Measurements from ENCODE around the gene HEPACAM2.

HEPACAM2 gene

DNA sequence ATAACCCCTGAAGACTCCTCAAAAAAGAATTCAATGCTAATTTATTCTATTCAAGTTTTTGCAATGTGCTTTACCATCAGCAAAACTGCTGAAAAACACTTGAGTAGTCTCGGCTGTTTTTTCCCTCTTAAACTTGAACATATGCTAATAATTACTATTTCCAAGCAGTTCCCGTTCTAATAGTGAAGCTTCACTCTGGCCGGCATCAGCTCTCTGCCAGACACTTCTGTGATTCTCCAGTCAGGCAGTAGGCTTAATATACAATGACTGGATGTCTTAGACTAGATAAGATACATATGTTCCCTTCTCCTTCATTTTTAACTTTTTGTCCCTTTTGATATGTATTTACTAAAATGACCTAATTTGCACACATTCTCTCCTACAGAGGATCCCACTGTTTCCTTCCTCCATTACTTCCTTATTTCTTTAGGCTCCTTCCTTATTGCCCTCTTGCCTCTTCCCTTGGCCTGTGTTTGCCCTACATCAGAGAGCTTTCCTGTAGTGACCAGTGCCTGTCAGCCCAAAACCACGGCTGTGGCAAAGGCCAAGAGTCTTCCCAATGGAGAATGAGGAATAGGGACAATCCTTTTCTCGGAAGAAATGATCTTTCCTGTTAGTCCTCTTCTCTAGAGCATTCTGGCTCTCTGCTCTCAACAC is 23.5 kb downstream of the HEPACAM2 start:
- no peak for DNase-seq

DNA sequence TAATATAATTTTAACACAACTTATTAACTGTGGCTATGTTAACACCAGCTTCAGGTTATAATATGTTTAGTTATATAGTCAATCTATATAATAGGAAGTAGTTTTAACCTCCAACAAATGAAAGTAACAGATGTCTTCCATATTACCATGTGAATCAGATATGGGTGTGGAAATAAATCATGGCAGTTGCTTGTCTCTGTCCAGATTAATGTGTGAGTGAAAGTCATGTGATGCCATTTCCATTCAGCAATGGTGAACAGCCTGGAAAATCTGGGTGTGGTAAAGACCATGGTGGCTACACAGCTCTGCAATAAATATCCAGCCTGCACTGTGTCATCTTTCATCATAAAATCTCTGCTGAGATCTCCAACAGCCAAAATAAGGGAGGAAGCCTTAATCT is 27.8 kb downstream of the HEPACAM2 start:
- no peak for DNase-seq

DNA sequence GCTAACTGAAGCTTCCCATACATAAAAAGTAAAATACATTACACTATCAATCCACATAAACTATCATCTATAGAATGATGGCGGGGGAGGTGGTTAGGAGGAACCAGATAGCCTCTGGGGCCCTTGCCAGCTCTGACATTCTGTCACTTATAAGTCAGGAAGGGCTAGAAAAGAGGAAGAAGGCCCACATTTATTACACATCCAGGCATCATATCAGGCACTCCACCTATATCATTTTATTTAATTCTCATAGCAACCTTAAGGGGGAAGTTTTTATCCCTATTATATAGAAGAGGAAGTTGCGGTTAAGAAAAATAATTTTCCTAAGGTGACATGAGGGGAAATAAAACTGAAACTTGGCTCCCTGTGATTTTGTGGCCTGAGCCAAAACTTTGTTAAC is 29.9 kb downstream of the HEPACAM2 start:
- DNase-seq: no peak

DNA sequence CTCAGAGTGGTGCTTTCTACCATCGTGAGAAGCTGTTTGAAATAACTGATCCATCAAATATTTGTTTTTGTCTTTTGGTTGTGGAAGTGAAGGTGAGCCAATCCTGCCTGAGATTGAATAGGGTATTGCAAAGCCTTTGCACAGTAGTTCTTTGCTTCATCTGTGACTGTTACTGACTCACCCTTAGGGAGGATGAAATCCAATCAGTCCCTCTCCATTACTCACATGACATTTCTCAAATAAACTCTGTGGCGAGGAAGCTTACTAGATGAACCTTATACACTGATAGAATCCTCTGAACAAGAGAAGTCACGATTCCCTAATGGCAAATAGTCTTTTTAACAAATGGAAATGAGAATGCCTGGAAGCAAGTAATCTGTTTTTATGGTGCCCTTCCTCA is 31.9 kb downstream of the HEPACAM2 start:
- no peak for DNase-seq

DNA sequence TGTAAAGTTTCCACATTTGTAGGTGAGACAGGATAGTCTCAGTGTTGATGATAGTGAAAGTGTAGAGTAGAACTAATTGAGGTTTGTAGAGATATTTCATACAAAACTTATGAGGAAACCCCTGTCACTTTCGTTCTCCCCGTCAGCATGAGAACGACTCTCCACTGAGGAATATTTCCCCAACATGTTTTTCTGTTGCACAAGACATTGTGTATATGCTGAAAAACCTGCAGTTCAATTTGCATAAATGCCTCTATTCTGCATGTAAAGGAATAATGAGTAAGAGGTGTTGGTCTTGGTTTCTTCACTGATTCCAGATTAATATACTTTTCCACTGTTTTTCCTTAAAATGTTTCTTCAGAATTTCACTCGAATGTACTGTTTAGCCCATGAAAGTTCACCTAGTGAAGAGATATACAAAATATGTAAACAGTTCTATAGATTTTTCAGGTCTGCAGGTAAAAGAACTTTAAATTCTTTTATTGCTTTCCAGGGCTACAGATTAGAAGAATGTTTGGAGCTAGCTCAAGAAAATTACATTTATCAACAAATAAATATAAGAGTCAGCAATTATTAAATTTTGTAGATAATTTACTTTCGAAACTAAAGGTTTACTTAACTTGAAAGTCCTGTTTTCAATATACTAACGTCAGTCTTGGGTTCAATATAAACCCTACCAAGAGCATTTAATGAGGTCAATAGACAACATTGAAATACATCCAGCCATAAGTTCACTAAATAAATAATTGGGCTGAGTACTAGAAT is 37.2 kb downstream of the HEPACAM2 start:
- no peak for DNase-seq

DNA sequence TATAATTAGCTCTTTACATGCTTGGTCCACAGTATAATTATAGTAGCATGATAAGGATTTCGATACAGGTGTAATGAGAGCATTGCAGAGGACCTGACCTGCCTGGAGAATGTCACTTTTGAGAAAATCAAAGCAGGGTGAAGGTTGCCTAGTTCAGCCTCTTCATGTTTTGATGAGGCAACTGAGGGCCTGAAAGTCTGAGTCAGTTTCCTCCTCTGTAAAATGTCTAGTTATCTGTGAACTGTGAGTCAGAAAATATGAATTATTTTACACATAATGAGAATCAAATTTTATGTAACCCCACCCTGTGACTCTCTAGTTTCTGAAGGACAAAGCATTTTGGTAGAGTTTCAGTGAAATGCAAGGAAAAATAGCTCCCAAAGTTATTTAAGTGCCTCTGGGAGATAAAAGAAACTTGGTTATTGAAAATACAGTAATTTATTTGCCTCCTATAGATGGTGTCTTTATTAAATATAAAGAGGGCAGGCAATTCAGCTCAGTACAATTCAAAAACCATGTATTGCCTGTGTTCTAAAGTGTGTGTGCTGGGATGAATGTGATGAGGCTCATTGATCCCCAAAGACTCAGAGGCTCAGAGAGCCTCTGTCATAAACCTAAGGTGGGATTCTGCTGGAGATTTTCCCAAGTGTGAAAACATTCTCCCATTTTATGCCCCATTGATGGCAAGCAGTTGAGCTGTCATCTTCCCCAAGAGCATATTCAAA is 40.8 kb downstream of the HEPACAM2 start:
- DNase-seq: no peak

DNA sequence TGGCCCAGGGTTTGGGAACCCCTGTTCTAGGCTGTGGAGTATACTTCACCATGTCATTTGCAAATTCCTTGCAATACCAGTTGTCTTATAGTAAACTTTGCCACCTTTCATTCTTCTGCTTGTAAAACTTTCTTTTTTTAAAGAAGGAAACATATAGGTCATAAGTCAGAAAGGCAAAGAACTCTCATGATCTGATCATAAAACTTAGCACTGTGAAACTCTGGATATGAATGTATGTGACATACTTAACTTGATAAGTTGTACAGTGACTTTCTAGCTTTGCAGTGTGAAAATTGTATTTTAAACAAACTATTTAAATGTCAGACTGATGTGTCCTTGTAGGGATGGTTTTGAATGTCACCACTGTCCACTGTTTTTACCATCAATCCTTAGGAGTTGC is 47.1 kb downstream of the HEPACAM2 start:
- no peak for DNase-seq

DNA sequence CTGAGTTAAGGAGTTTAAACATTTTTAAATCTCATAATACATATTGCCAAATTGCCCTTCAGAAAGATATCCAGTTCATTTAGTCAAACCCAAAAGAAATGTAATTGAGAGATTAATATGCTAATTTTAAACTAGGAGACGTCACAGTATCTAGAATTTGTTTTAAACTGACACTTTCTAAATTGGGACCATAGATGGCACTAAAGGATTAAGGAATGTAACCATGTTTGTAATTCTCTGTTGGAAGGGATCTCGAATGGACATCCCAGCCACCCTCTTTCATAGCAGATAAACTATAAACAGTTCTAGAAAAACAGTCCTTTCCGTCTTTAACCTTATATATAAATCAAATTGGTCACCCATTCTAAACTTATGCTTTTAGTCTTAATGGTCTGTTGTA is 48.1 kb downstream of the HEPACAM2 start:
- DNase-seq: no peak

DNA sequence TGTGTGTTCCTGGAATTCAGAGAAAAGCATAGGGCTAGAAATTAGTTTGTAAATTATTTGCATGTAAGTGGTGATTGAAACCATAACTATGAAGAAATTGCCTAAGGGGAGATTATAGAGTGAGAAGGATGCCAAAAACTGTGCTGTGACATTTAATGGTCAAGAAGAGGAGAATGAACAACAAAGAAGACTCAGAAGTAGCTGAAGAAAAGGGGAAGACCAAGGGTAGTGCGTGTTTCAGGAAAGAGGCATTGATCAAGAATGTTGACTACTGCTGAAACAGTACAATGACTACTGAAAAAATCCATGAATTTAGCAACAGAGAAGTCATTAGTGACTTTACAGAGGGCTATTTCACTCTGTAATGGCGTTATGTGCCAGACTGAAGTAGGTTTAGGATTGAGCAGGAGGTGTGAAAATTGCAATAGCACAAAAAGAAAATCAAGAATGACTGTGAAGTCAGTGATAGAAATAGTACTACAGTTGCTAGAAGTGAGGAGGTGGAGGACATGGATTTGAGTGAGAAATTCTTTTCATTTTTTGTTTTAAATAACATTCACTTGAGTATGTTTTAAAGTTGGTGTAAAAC is 49.2 kb downstream of the HEPACAM2 start:
- no peak for DNase-seq

DNA sequence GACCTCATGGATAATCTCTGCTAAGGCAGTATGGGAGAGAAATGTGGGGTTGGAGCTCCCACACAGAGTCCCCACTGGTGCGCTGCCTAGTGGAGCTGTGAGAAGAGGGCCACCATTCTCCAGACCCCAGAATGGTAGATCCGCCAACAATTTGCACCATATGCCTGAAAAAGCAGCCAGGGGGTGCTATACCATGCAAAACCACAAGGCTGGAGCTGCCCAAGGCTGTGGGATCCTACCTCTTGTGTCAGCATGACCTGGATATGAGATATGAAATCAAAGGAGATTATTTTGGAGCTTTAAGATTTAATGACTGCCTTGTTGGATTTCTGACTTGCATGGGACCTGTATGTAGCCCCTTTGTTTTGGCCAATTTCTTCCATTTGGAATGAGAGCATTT is 51.0 kb downstream of the HEPACAM2 start:
- no peak for DNase-seq

DNA sequence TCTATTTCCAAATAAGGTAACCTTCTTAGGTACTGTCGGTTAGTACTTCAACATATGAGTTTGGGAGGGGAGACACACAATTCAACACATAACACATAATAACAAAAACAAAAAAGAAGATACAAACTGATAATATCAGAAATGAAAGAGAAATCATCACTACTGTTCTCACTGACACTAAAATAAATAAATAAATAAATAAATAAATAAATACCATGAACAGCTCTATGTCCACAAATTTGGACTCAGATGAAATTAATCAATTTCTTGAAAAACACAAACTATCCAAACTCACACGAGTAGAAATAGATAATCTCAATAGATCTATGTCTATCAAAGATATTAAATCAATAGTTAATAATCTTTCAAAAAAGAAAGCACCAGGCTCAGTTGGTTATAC is 53.6 kb downstream of the HEPACAM2 start:
- DNase-seq: no peak

DNA sequence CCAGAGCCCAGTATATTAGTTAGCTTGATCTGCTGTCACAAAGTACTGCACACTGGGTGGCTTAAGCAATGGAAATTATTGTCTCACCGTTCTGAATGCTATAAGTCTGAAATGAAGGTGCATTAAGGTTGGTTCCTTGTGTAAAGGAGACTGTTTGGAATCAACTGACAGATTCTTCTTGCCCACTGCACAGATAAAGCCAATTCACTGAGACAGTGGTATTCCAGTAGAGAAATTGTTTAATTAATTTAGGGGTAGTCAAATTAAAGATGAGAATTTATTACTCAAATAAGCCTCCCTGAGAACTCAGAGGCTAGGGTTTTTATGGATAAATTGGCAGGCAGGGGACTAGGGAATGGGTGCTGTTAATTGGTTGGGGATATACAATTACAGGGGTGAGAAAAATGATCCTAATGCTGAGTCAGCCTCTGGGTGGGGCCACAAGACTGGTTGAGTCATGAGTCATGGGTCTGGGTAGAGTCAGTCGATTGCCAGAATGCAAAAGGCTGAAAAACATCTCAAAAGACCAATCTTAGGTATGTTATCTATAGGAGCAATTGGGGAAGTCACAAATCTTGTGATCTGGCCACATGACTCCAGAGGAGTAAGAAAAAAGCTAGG is 54.6 kb downstream of the HEPACAM2 start:
- DNase-seq: no peak

DNA sequence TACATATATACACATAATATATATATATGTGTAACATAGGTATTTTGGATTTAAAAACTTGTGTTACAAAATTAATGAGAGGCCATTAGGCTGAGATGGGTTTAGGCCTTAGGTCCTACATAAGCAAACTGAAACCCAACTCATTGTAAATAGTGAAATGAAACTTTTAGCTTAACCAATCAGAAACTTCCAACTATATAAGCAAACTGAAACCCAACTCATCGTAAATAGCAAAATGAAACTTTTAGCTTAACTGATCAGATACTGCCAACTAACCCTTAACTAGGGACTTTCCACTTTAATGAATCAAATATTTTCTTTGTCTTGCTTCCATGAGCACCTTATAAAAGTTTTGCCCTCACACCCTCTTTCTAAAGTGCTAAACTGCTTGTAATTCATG is 60.8 kb downstream of the HEPACAM2 start:
- no peak for DNase-seq

DNA sequence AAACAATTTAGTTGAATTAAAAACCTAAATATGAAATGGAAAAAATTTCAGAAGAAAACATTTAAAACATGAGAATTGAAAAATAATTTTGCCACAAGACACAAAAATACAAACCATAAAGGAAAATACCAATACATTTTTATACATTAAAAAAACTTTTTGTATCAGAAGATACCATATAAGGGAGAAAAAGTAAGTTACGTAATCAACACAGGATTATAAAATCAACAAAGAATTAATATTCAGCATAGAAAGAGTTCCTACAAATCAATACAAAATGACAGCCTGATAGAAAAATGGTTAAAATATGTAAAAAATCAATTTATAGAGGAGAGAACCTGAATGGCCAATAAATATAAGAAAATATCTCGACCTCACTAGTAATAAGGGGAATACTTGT is 61.5 kb downstream of the HEPACAM2 start:
- DNase-seq: no peak

DNA sequence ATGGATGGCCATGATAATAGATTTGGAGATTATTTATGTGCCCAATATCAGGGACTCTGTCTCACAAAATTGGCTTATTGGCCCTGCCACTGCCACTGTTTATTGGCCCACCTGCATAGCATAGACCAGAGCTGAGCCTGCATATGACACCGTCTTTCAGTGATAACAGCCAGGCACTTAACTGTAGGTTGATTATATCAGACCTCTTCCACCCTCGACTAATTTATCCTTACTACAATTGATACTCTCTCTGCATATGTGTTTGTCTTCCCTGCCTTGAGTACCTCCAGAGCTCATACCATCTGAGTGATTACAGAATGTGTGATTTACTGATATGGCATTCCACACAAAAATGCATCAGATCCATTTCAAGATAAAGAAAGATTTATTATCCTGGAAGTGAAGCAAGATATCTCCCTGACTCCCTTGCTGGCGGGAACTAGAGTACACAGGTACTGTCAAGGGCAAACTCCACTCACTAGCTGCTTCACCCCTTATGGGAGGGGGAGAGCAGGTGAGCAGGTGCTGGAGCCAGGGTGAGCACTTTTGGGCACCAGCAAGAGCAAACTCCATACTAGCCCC is 65.0 kb downstream of the HEPACAM2 start:
- no peak for DNase-seq

DNA sequence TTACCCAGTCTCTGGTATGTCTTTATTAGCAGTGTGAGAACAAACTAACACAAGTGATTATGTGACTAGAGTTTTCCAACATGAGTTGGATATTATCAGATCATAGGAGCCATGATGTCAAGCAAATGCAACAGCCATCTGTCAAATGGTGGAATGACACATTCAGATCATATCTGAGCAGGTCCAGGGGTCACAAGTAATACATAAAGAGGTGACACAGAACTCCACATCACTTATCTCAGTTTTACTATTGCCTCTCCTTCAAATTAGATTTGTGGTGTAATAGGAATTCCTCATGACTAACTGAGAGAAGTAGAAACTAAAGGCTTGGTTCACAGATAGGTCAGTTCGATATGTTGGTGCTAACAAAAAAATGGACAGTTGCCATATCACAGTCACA is 65.9 kb downstream of the HEPACAM2 start:
- DNase-seq: no peak

DNA sequence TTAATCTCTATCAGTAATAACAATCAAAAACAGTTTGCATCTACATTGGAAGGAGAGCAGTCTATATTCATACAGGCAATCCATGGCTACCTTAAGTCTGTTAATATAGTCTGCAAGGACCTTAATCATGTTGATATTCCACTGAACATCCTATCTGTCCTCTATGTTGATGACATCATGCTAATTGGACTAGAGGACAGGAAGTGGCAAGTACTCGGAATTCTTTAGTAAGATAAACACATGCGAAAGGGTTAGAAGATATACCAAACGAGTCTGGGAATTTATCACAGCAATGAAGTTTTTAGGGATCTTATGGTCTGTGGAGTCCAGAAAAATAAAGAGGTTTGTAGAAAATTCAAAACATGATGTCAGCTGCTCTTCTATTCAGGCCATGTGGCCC is 66.8 kb downstream of the HEPACAM2 start:
- DNase-seq: no peak

DNA sequence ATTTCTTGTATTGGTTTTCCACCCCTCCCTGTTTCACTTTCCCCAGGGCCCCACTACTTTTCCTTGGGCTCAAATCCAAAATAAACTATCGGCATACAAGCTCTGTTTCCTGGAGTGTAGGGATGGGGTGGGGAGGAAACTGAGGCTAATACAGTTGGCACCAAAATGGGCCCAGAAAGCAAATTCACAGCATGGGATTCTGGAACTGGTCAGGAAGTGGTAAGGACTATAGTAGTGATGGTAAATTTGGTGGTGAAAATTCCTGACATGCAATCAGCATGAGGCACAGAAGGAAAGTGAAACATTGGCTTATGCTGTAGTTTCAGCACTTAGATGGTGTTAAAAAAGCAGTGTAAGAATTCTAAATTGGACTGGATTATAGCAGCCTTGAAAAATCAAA is 69.4 kb downstream of the HEPACAM2 start:
- no peak for DNase-seq

DNA sequence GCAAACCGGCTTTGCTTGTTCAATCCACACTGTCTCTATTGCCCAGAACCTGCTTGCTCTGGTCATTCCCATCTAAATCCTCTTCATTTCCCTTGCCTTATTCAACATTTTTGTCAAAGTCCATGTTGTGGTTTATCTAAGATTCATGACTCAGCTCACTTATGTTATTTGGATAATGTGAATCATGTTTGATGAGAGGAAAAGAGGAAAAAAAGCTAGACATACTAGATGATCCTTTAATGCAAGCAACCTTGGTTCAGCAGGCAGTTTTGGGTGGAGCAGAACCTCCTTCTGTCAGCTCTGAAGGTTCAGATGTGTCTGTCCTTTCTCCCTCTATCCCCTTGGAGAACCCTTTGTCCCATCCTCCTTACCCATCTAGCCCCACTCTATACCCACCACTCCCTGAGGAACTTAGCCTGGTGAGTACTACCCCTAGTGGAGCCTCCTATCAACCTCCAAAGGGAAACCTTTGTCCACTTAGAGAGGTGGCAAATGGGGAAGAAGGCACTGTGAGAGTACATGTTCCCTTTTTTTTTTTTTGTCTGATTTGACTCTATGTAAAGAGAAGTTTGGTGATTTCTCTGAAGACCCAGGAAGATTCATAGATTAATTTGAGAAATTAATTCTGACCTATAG is 76.0 kb downstream of the HEPACAM2 start:
- no peak for DNase-seq

DNA sequence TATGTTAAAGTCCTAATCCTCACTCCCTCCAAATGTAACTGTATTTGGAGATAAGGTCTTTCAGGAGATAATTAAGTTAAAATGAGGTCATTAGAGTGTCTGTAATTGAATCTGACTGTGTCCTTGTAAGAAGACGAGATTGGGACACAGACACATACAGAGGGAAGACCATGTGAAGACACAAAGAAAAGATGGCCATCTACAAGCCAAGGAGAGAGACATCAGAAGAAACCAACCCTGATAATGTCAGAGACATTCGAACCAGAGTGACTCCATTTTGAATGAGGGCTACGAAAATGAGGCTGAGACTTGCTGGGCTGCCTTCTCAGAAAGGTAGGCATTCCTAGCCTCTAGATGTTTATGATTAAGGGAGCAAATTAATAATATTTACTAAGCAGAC is 77.5 kb downstream of the HEPACAM2 start:
- no peak for DNase-seq

DNA sequence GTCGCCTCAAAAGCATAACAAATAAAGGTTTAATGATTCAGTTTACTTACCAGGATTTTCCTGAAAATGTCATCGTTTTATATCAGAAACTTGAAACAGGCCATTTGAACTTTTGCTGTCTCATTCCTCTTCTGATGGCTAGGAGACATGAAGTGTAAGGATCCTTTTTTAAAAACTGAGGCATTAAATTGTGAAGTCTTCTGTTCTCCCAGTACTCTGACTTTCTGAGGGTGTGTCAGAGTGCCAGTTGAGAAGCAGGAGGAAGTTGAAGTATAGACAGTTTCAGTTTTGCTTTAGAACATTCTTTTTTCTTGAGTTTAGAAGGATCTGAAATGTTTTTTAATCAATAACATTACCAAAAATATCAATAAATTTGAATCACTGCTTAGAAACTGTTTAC is 78.1 kb downstream of the HEPACAM2 start, which contains the start of gene SAMD9L:
Gene SAMD9L, minus strand, starts transcription at position 242 of the 400 bp plus-strand sequence. CDS start 12,414 bp downstream, outside the sequence.
- no peak for DNase-seq

DNA sequence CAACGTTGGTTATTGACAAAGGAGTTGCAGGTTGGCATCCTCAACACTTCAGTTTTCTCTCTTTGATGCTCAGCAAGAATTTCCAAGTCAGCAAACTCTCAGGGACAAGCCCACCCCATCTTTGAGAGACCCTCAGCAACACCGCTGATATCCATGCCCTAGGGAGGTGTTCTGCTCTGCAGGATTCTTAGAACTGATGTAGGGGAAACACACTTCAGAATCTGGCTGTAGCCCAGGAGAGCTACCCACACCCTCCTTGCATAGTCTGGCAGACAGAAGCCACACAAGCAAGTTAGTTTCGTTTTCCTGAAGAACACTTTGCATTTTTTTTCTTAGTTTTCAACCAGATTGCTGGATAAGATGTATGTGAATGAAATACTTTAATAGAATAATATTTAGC is 78.9 kb downstream of the HEPACAM2 start:
- no peak for DNase-seq
